HCT116 (cell line): Measurements from ENCODE around the gene SENP3. TPM values are rescaled to one million over a fixed set of nuclear protein-coding genes. Genes with fewer than 3 reads are reported as not detected.

Source experiments
- ATAC-seq: fragments of 200-7000 bp; cut with Tn5 transposase; 2 replicates; pipeline ENCODE4 v1.9.1; 2020; ENCODE audit warnings: mild to moderate bottlenecking, moderate library complexity
- BruUV-seq: library from RNA; stranded (reverse); fragments of 400-500 nt; replicated peaks from 2 replicates; lab custom pipeline; 2021; lab: Mats Ljungman, UMichigan
- CTCF ChIA-PET: fragments of 300-600 bp; sonication (Branson Sonifier 250); formaldehyde crosslinking; loops from one replicate; lab custom pipeline; 2021; ENCODE audit warnings: antibody characterized with exemption; lab: Charles Lee
- POLR2A ChIA-PET: fragments of 300-600, 350-600 bp; sonication (Branson Sonifier 250); formaldehyde crosslinking; loops from one replicate; lab custom pipeline; 2021; ENCODE audit warnings: antibody characterized with exemption; lab: Charles Lee
- RAD21 ChIA-PET, 2 experiments: fragments of 300-600 bp; sonication (Branson Sonifier 250); formaldehyde crosslinking; loops; one replicate each; lab custom pipeline; 2023; ENCODE audit warnings: low total read pairs in 2 of 2; ENCODE audit not compliant: uncharacterized antibody in 2 of 2, unreplicated experiment in 2 of 2, low non-redundant PET in 1 of 2; lab: Charles Lee
- DNase-seq: peaks from one replicate; pipeline ENCODE4 v3.0.0-alpha.2; 2010; ENCODE audit warnings: low read depth, low spot score
- H2AFZ ChIP-seq: fragments of 200-600 bp; shearing (Covaris generic), sonication (generic); 2 replicates; pipeline ENCODE4 v1.6.1; 2017; ENCODE audit warnings: low read depth, mixed run types, mixed read lengths, antibody characterized with exemption, low read length; ENCODE audit not compliant: poor library complexity, severe bottlenecking
- H3K27ac ChIP-seq: 2 replicates; pipeline ENCODE4 v1.5.1; 2012; ENCODE audit warnings: low read depth, low read length
- H3K27me3 ChIP-seq: fragments of 200-600 bp; sonication (generic); 2 replicates; pipeline ENCODE4 v1.6.1; 2016; ENCODE audit warnings: mixed run types, low read length, mixed read lengths; ENCODE audit not compliant: insufficient read depth
- H3K36me3 ChIP-seq, 2 experiments: fragments of 200-500 bp in 1 of 2; fragments of 200-600 bp in 1 of 2; sonication (Bioruptor generic) in 1 of 2; sonication (generic) in 1 of 2; 2 replicates each; pipeline versions ENCODE4 v1.5.1 to v1.6.1; 2014 to 2016; ENCODE audit warnings: low read length in 2 of 2, inconsistent platforms in 1 of 2, mixed read lengths in 1 of 2, mixed run types in 1 of 2; ENCODE audit not compliant: insufficient read depth in 2 of 2, control insufficient read depth in 1 of 2
- H3K4me1 ChIP-seq, 2 experiments: fragments of 200-600 bp in 1 of 2; sonication (generic) in 1 of 2; 2 replicates each; pipeline versions ENCODE4 v1.5.1 to v1.6.1; 2012 to 2017; ENCODE audit warnings: low read length in 2 of 2, inconsistent platforms in 1 of 2, mild to moderate bottlenecking in 1 of 2, mixed read lengths in 1 of 2, mixed run types in 1 of 2, moderate library complexity in 1 of 2; ENCODE audit not compliant: insufficient read depth in 2 of 2, control insufficient read depth in 1 of 2
- H3K4me2 ChIP-seq: fragments of 200-600 bp; sonication (generic); 2 replicates; pipeline ENCODE4 v1.6.1; 2017; ENCODE audit warnings: mixed run types, low read length, mixed read lengths
- H3K4me3 ChIP-seq, 2 experiments: fragments of 200-600 bp in 1 of 2; sonication (generic) in 1 of 2; replicated peaks in 1 of 2; 2 replicates each; pipeline ENCODE4 v1.5.1; 2011 to 2016; ENCODE audit warnings: low read length in 2 of 2, control low read depth in 1 of 2, low read depth in 1 of 2, mild to moderate bottlenecking in 1 of 2, mixed read lengths in 1 of 2, mixed run types in 1 of 2
- H3K79me2 ChIP-seq: fragments of 200-600 bp; sonication (generic); 2 replicates; pipeline ENCODE4 v1.6.1; 2017; ENCODE audit warnings: mild to moderate bottlenecking, mixed run types, low read length, moderate library complexity, mixed read lengths; ENCODE audit not compliant: insufficient read depth
- H3K9ac ChIP-seq: fragments of 200-600 bp; sonication (generic); 2 replicates; pipeline ENCODE4 v1.6.1; 2016; ENCODE audit warnings: low read length, mixed read lengths
- H3K9me2 ChIP-seq: fragments of 200-600 bp; sonication (generic), shearing (Covaris generic); 2 replicates; pipeline ENCODE4 v1.6.1; 2017; ENCODE audit warnings: mixed run types, mild to moderate bottlenecking, moderate library complexity; ENCODE audit not compliant: insufficient read depth
- H3K9me3 ChIP-seq, 2 experiments: fragments of 200-500 bp in 1 of 2; fragments of 200-600 bp in 1 of 2; sonication (Bioruptor generic) in 1 of 2; sonication (generic) in 1 of 2; 2 replicates each; pipeline ENCODE4 v1.6.1; 2014 to 2017; ENCODE audit warnings: low read length in 2 of 2, mixed read lengths in 2 of 2, inconsistent platforms in 1 of 2, low read depth in 1 of 2, mild to moderate bottlenecking in 1 of 2, mixed run types in 1 of 2, moderate library complexity in 1 of 2; ENCODE audit not compliant: control insufficient read depth in 1 of 2, insufficient read depth in 1 of 2
- H4K20me1 ChIP-seq: fragments of 200-600 bp; sonication (generic), shearing (Covaris generic); 2 replicates; pipeline ENCODE4 v1.6.1; 2017; ENCODE audit warnings: mixed run types, mild to moderate bottlenecking, moderate library complexity; ENCODE audit not compliant: insufficient read depth
- CBX3 ChIP-seq: IDR thresholded peaks from 2 replicates; pipeline ENCODE4 v1.6.1; 2012; ENCODE audit warnings: low read depth
- EGR1 ChIP-seq: IDR thresholded peaks from 2 replicates; pipeline ENCODE4 v1.6.1; 2012; ENCODE audit warnings: low read depth
- ELF1 ChIP-seq: IDR thresholded peaks from 2 replicates; pipeline ENCODE4 v1.6.1; 2012; ENCODE audit warnings: low read depth, borderline replicate concordance
- EZH2 ChIP-seq: fragments of 200-600 bp; sonication (generic); IDR thresholded peaks from 2 replicates; pipeline ENCODE4 v1.6.1; 2017; ENCODE audit warnings: antibody characterized with exemption, mixed run types
- POLR2A ChIP-seq: IDR thresholded peaks from 2 replicates; pipeline ENCODE4 v1.7.0; 2011; ENCODE audit warnings: borderline replicate concordance; ENCODE audit not compliant: insufficient read depth, insufficient read length; ENCODE audit errors: extremely low read depth
- RAD21 ChIP-seq: IDR thresholded peaks from 2 replicates; pipeline ENCODE4 v1.6.1; 2012; ENCODE audit warnings: low read depth, mild to moderate bottlenecking
- SIN3A ChIP-seq: IDR thresholded peaks from 2 replicates; pipeline ENCODE4 v1.6.1; 2012; ENCODE audit warnings: low read depth
- SRF ChIP-seq: IDR thresholded peaks from 2 replicates; pipeline ENCODE4 v1.6.1; 2012; ENCODE audit warnings: low read depth
- ZFX ChIP-seq: fragments of 450-650 bp; IDR thresholded peaks from 2 replicates; pipeline ENCODE4 v1.6.1; 2017
- intact Hi-C: fragments of 100-400 bp; cut with micrococcal nuclease; formaldehyde crosslinking; loops from 2 replicates; pipeline ENCODE4 v1.10.0; 2022
- total RNA-seq: library from RNA; stranded (reverse); gene quantifications from one replicate; pipeline ENCODE4 v1.2.1, GENCODE V29; 2021; ENCODE audit not compliant: unreplicated experiment
- TF ChIP-seq, protein P1 (sequence below): IDR thresholded peaks from 2 replicates; pipeline ENCODE4 v1.6.1; 2012
- TF ChIP-seq, protein P2 (sequence below): IDR thresholded peaks from 2 replicates; pipeline ENCODE4 v1.6.1; 2012; ENCODE audit warnings: low read depth
- TF ChIP-seq, protein P3 (sequence below), 3 experiments: fragments of 200-600 bp in 1 of 3; sonication (generic) in 1 of 3; IDR thresholded peaks in 2 of 3; conservative IDR thresholded peaks in 1 of 3; 2 replicates each; pipeline ENCODE4 v1.5.1; 2012 to 2017; ENCODE audit warnings: low read depth in 2 of 3, low read length in 2 of 3, antibody characterized with exemption in 1 of 3, borderline replicate concordance in 1 of 3, control low read depth in 1 of 3, mild to moderate bottlenecking in 1 of 3, mixed read lengths in 1 of 3, mixed run types in 1 of 3, moderate library complexity in 1 of 3; ENCODE audit not compliant: insufficient read depth in 1 of 3

SENP3 gene
- total RNA-seq, 1 experiment from 2014 or later: 73.8 TPM

DNA sequence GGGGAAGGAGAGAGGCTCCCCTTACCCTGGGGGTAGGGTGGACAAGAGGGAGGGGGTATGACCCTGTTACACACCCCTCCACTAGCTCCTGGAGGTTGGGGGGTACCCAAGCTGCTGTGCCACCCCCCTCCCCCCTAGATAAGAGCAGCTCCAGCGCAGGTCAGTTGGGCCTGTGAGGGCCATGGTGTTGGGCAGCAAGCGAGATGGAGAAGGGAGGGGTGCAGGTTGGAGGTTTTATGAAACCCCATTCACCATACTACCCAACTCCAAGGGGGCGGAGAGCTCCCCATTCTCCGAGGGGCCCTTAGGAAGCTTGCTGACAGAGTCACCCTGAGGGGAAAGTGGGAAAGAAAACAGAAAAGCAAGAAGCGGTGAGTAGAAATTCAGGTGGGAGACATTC lies 29.9 kb downstream of the SENP3 start:
- H3K79me2 ChIP-seq: peaks cover 7% of the 10 kb centered on the region
- no peak for DNase-seq
- H3K9ac ChIP-seq: no peak overlapping the region
- H3K4me1 ChIP-seq: peaks cover 0 to 20% of the 10 kb centered on the region in 2 experiments; a peak in 2 of 4 replicates
- ChIA-PET CTCF (no interaction called here), POLR2A (no interaction called here), RAD21 (no interaction called here)
- no peak for TF ChIP-seq POLR2A
- no peak for TF ChIP-seq EZH2
- no peak for TF ChIP-seq EGR1
- TF ChIP-seq SIN3A: no peak
- TF ChIP-seq ZFX: no peak
- TF ChIP-seq, protein P1, sequence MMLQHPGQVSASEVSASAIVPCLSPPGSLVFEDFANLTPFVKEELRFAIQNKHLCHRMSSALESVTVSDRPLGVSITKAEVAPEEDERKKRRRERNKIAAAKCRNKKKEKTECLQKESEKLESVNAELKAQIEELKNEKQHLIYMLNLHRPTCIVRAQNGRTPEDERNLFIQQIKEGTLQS: no peak
- TF ChIP-seq ELF1: no peak
- no peak for TF ChIP-seq CBX3
- TF ChIP-seq, protein P2, sequence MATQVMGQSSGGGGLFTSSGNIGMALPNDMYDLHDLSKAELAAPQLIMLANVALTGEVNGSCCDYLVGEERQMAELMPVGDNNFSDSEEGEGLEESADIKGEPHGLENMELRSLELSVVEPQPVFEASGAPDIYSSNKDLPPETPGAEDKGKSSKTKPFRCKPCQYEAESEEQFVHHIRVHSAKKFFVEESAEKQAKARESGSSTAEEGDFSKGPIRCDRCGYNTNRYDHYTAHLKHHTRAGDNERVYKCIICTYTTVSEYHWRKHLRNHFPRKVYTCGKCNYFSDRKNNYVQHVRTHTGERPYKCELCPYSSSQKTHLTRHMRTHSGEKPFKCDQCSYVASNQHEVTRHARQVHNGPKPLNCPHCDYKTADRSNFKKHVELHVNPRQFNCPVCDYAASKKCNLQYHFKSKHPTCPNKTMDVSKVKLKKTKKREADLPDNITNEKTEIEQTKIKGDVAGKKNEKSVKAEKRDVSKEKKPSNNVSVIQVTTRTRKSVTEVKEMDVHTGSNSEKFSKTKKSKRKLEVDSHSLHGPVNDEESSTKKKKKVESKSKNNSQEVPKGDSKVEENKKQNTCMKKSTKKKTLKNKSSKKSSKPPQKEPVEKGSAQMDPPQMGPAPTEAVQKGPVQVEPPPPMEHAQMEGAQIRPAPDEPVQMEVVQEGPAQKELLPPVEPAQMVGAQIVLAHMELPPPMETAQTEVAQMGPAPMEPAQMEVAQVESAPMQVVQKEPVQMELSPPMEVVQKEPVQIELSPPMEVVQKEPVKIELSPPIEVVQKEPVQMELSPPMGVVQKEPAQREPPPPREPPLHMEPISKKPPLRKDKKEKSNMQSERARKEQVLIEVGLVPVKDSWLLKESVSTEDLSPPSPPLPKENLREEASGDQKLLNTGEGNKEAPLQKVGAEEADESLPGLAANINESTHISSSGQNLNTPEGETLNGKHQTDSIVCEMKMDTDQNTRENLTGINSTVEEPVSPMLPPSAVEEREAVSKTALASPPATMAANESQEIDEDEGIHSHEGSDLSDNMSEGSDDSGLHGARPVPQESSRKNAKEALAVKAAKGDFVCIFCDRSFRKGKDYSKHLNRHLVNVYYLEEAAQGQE: no peak
- TF ChIP-seq RAD21: no peak
- no peak for TF ChIP-seq SRF
- TF ChIP-seq, protein P3, sequence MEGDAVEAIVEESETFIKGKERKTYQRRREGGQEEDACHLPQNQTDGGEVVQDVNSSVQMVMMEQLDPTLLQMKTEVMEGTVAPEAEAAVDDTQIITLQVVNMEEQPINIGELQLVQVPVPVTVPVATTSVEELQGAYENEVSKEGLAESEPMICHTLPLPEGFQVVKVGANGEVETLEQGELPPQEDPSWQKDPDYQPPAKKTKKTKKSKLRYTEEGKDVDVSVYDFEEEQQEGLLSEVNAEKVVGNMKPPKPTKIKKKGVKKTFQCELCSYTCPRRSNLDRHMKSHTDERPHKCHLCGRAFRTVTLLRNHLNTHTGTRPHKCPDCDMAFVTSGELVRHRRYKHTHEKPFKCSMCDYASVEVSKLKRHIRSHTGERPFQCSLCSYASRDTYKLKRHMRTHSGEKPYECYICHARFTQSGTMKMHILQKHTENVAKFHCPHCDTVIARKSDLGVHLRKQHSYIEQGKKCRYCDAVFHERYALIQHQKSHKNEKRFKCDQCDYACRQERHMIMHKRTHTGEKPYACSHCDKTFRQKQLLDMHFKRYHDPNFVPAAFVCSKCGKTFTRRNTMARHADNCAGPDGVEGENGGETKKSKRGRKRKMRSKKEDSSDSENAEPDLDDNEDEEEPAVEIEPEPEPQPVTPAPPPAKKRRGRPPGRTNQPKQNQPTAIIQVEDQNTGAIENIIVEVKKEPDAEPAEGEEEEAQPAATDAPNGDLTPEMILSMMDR (IDR thresholded peaks at IDR 0.05 in 2 of 3, conservative IDR thresholded peaks at IDR 0.05 in 1 of 3; ENCODE audit: borderline replicate concordance in 1 of 3, insufficient read depth in 1 of 3, low read depth in 2 of 3, low read length in 2 of 3): no peak
- H3K9me3 ChIP-seq: no peaks in the 10 kb centered on the region
- no TSS peak for BruUV-seq
- intact Hi-C loops: no loop called here
- 0 out of 2 replicates have a peak overlapping the region, but pooled peaks have one; percentile 33 for H3K27ac ChIP-seq
- H2AFZ ChIP-seq: no peak overlapping the region
- H3K27me3 ChIP-seq: no peaks in the 10 kb centered on the region
- peaks cover 50 to 62% of the 10 kb centered on the region in 2 experiments; a peak in 3 of 4 replicates for H3K36me3 ChIP-seq
- H3K4me2 ChIP-seq: no peak overlapping the region
- ATAC-seq: no peak
- no peaks in the 10 kb centered on the region for H3K9me2 ChIP-seq
- H4K20me1 ChIP-seq: no peaks in the 10 kb centered on the region
- no peak overlapping the region for H3K4me3 ChIP-seq
